ENCODE data around the gene ZSWIM1. TPM values are rescaled to one million over a fixed set of nuclear protein-coding genes. Genes with fewer than 3 reads are reported as not detected.

The ZSWIM1 gene
- total and polyA plus RNA-seq, 2 of the 13 experiments (the other 11 are each of a cell fraction or from before 2014, with no cell fraction given) = 9.5 to 11.7 TPM

- peak; percentile 85; the same call in 1 of the 2 replicates for TF ChIP-seq ZBTB42 (CRISPR knock-in tag; IDR thresholded peaks at IDR 0.05)
- 0 out of 2 replicates have a peak, but pooled peaks have one; percentile 41 for TF ChIP-seq FOXJ3 (CRISPR knock-in tag; IDR thresholded peaks at IDR 0.05; ENCODE audit: borderline replicate concordance)
- TF ChIP-seq GATAD2A (CRISPR knock-in tag; IDR thresholded peaks at IDR 0.05) = peak; percentile 79
- TF ChIP-seq NFATC3 (CRISPR knock-in tag; IDR thresholded peaks at IDR 0.05) = peak; percentile 97
- TF ChIP-seq ZNF136 (CRISPR knock-in tag; IDR thresholded peaks at IDR 0.05; ENCODE audit: low read depth) = peak; percentile 91; the same call in 1 of the 2 replicates
- no peak for TF ChIP-seq TCF12 (IDR thresholded peaks at IDR 0.05)
- TF ChIP-seq TCF12 (CRISPR knock-in tag; IDR thresholded peaks at IDR 0.05) = 0 out of 2 replicates have a peak, but pooled peaks have one; percentile 78
- no peak; the same call in none of the 2 replicates for TF ChIP-seq ZNF709 (CRISPR knock-in tag; IDR thresholded peaks at IDR 0.05)
- TF ChIP-seq ZNF878 (CRISPR knock-in tag; IDR thresholded peaks at IDR 0.05) = 0 out of 2 replicates have a peak, but pooled peaks have one; percentile 56
- peak; percentile 81 for TF ChIP-seq DMAP1 (CRISPR knock-in tag; IDR thresholded peaks at IDR 0.05)
- no peak for TF ChIP-seq SRSF1 (optimal IDR thresholded peaks at IDR 0.05; ENCODE audit: low read depth, low read length)
- peak; percentile 94 for TF ChIP-seq ZNF883 (CRISPR knock-in tag; IDR thresholded peaks at IDR 0.05; ENCODE audit: not compliant biosample characterization)
- peak; percentile 81 for TF ChIP-seq MED1 (CRISPR knock-in tag; IDR thresholded peaks at IDR 0.05)
- TF ChIP-seq GABPA (IDR thresholded peaks at IDR 0.05; ENCODE audit: low read depth, low read length) = no peak
- no peak for TF ChIP-seq GABPA (CRISPR knock-in tag; IDR thresholded peaks at IDR 0.05; ENCODE audit: low read depth)
- TF ChIP-seq ZNF737 (CRISPR knock-in tag; IDR thresholded peaks at IDR 0.05; ENCODE audit: borderline replicate concordance) = no peak
- TF ChIP-seq ZNF225 (CRISPR knock-in tag; IDR thresholded peaks at IDR 0.05) = no peak
- TF ChIP-seq REST (IDR thresholded peaks at IDR 0.05; ENCODE audit: borderline replicate concordance in 1 of 2, low read depth in 1 of 2, low read length in 2 of 2) = no peak
- peak; percentile 82; the same call in 1 of the 2 replicates for TF ChIP-seq ZNF275 (CRISPR knock-in tag; IDR thresholded peaks at IDR 0.05; ENCODE audit: borderline replicate concordance)
- peak; percentile 62; the same call in 1 of the 2 replicates for TF ChIP-seq KLF6 (CRISPR knock-in tag; IDR thresholded peaks at IDR 0.05)
- peak; percentile 75 for TF ChIP-seq PHF8 (CRISPR knock-in tag; IDR thresholded peaks at IDR 0.05)
- peak; percentile 46; the same call in 1 of the 2 replicates for TF ChIP-seq JUND (CRISPR knock-in tag; IDR thresholded peaks at IDR 0.05)
- TF ChIP-seq ZNF362 (CRISPR knock-in tag; IDR thresholded peaks at IDR 0.05; ENCODE audit: borderline replicate concordance) = no peak
These were observed 9.3 kb downstream of the ZSWIM1 start (continued) for GRCh38 chr20:45890077-45890984.
